ENCODE measurements around the gene PKD1.
A peak's percentile ranks its signal among the peaks of the same experiment; 100 is the strongest.

Gene PKD1

DNA sequence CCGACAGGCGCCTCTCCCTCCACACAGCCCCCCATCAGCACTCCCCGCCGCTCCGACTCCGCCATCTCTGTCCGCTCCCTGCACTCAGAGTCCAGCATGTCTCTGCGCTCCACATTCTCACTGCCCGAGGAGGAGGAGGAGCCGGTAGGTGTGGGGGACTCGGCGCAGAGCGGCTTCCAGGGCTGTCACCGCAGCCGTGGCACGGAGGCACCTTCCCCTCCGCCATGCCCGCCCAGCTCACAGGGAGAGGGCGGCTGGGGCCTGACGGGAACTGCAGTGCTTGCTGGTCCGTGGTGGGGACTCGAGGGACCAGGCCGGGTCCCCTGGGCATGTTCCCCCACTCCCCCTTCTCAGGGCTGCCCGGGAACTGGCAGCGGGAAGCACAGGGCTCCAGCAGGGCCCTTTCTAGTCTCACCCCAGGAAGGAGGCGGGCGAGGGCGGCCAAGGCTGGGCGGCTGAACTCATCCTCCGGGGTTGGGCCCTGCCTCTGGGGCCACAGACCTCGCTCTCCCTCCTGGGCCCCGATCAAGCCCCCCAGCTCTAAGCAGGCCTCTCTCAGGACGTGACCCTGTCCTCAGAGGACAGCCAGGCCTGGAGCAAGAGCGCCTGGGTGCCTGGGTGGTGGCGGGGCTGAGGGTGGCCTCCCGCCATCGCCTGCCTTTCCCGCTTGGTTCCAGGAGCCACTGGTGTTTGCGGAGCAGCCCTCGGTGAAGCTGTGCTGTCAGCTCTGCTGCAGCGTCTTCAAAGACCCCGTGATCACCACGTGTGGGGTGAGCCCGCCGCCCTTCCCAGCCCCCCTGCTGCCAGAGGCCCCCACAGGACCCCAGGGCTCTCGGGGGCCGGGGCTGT is 35.1 kb upstream of the PKD1 start:
- DNase-seq: no peak
- intact Hi-C loops (cut with DNase I): no loop called here

DNA sequence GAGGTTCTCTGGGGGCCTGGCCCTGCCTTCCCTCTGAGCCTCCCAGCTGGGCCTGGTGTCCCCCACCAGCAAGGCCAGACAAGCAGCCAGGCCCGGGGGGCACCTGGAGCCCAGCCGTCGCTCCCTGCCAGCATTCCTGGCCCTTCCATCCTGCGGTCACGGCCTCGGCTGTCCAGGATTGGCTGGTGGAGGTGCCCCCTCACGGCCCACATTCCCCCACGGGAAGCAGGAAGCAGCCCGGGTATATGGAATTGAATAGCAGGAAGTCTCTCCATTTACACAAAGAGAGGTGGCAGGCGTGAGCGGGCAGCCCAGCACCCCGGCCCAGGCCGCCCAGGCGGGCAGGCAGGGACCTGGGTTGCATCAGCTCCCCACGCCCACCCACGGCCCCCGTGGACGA is 34.4 kb upstream of the PKD1 start:
- no peak for DNase-seq
- intact Hi-C loops (cut with DNase I): no loop called here

DNA sequence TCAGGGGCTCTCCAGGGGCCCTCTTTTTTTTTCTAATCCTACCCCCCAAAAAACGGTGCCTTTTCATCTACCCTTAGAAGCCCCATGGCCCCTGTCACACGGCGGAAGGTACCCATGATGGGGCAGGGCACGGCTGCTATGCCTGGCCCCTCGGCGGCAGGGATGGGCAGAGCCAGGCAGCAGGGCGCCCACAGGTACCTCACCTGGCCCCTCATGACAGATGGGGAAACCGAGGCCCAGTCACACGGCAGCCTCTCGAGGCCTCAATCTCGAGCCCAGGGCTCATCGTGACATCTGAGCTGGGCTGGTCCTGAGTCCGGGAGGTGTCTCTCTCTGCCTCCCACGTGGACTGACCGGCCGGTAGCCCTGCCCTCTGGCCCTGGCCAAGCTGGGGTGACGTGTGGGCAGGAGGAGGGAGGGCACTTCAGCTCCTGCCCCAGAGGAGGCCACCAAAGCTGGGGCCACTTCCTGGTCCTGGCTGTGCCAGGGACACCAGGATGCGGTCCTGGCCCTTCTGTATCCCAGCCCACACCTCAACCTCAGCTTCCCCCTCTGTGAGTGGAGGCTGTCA is 31.5 kb upstream of the PKD1 start:
- intact Hi-C loops (cut with DNase I): no loop called here

DNA sequence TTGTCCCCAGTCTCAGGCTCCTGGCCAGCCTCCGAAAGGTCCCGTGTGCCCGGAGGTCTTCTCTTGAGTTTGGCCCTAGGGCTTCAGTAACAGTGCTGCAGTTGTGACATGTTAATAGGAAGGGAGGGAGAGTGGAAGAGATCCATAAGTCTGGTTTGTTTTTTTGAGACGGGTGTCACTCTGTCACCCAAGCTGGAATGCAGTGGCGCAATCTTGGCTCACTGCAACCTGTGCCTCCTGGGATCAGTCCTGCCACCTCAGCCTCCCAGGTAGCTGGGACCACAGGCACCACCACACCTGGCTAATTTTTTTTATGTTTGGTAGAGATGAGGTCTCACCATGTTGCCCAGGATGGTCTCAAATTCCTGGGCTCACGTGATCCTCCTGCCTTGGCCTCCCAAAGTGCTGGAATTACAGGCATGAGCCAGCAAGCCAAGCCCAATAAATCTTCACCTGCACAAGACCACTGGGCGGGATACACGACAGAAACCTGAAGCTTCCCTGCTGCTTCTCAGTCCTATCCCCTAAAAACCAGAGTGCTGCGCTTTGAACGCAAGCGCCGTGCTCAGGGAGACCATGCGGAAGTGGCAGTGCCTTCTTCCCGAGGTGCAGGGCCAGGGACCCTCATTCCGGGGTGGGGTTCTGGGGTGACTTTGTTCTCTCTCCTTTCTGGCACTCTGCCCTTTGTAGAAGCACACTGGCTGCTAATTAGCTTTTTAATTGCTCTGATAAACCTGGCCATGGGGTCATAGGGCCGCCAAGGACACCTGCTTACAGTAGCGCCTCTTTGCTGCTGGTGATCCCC is 30.8 kb upstream of the PKD1 start:
- no peak for DNase-seq
- intact Hi-C loops (cut with DNase I): no loop called here

More for the DNA sequence above, 31.5 kb upstream of the PKD1 start:
- DNase-seq: no peak

DNA sequence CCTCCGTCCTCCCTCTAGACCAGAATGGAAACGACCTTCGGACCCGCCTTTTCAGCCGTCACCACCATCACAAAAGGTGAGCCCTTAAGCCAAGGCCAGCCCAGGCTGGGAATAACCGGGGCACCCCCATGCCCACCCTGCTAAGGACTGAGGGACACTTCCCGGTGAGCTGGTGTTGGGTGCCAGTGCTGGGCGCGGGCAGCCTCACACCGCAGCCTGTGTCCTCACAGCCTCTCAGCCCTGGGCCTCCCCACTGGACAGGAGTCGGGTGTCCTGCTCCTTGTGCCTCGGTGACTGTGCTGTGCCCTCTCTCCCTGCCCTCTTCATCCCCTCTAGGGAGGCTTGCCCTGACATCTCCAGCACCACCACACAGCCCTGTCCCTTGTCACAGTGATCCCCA is 30.2 kb upstream of the PKD1 start:
- intact Hi-C loops (cut with DNase I): no loop called here
- no peak for DNase-seq

DNA sequence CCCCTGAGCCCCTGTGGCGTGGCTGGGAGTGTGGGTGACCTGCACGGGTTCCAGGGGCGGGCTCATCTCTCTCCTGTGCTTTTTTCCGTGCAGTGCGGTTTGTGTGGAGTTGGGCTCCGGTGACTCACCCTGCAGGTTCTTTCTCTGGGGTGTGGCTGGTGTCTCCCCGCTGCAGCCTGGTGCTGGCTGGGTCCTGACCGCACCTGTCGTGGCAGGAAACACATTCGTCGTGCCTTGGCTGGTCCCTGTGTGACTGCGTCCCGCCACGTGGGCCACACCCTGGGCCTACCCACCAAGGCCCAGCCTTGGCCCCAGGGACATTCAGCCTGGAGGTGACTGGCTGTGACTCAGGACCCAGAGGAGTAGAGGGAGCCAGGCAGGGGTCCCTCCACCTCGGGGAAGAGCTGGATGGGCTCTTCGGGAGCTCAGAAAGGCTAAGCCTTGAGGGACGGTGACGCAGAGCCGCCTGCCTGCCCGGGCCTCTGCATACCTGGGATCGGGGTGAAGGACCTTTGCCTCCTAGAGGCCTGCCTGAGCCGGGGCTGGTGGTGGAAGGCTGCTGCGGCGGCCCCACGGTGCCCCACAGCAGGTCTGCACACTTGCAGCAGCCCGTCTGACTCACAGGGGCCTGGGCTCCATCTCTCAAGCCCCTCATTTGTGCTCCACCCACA is 27.6 kb upstream of the PKD1 start:
- intact Hi-C loops (cut with DNase I): no loop called here
- DNase-seq: peak in 1 of 10 donors; percentile 75

DNA sequence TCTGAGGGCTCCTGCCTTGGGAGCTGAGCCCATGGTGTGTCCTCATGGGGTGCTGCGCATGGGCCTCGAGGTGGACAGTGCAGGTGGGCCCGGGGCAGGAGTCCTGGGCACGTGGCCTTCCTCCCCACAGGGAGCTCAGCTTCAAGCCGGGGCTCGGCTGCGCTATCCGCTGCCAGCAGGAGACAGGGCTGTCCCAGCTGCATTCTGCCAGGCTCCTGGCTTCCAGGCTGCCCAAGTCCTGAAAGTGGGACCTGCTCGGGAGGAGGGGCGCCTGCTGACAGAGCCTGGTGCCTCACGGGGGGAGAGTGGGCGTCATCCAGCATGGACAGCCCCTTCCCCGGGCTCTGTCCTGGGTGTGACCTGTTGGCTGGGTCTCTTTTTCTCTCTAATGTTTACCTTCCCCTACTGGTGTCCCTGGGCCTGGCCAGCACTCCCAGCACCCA is 27.0 kb upstream of the PKD1 start:
- intact Hi-C loops (cut with DNase I): no loop called here

DNA sequence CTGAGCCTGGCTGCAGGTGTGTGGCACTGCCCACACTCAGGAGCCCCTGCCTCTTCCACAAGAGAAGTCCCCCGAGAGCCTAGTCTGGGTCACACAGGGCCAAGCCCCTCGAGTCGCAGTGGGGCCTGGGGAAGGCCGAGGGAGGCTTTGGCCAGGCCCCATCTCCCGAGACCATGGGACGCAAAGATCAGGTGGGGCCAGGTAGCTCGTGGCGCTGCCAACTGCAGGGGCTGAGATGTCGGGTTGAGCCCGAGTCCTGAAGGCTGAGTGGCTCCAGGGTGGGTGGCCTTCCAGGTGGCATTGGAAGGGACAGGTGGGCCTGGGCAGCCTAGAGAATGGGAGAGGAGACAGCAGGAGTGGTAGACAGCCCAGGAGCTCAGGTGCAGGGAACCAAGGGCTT is 26.2 kb upstream of the PKD1 start:
- no peak for DNase-seq
- intact Hi-C loops (cut with DNase I): no loop called here

More for the DNA sequence above, 27.0 kb upstream of the PKD1 start:
- DNase-seq: peak in 1 of 10 donors; percentile 74

DNA sequence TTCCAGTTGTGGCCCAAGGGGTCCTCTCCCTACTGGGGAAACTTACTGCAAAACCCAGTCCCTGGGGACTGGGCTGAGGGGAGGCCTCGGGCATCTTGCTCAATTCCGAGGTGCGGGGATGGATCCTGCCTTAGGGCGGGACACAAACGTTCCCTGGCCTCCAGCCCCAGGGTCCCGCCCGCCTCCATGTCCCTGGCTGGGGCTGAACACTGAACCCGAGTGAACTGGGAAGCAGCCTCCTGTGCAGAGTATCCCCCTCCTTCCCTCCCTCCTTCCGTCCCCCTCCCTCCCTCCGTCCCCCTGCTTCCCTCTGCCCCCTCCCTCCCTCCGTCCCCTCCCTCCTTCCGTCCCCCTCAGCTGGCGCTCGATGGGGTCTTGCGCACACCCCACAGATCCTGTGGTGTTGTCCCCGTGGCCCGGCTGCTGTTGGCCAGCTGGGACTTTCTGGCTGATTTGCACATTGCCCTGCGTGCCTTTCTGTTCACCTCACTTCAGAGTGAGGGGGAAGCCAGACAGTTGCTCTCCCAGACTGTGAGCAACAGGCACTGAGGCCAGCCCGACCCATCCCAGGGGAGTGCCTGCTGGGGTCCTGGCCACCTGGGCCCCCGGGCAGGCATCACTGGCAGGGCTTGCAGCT is 25.3 kb upstream of the PKD1 start:
- DNase-seq: no peak
- intact Hi-C loops (cut with DNase I): no loop called here

DNA sequence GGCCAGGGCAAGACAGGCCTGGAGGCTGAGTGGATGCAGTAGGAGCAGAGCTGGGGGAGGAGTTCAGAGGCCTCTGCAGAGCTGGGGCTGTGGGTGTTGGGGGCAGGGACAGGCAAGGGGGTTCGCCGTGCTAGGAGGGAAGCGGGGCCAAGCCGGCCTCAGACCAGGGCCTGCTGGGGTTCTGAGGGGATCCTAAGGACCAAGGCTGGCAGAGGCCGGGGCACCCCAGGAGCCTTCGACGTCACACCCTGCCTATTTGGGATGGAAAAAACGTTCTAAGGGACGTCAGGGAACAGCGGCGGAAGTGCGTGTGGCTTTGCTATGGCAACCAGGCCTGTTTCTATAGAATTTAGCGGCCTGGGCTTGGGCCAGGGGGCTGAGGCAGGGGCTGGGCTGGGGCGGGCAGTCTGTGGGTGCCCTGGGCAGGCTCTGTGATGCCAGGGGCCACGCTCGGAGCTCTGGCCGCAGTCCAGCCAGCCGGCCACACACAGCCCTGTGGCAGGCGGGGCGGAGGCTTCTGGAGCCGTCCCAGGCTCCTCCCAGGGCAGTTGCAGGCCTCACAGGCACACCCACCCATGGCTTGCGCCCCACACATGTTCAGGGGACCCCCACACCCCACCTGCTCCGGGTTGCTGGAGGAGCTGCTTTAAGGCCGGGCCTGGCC is 23.6 kb upstream of the PKD1 start:
- intact Hi-C loops (cut with DNase I): loop anchor here (5.0 kb wide), 1 partner anchor 48 kb away; the partner anchor contains the start of gene MLST8

DNA sequence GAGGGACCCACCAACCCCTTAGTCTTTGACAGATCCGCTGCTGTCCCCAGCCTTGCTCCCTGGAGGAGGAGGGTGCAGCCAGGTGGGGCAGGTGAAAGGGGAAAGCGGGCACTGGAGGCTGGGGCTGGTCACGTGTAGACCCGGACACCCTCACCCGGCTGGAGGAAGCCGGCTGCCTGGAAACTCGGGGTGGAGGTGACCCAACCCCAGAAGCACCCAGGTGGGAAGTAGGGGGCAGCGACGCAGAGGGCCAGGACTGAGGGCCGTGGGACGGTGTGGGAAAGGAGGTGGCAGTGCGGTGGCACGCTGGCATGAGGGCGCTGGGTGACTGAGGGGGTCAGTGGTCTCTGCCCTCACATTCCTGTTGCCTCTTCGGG is 22.6 kb upstream of the PKD1 start:
- intact Hi-C loops (cut with DNase I): loop anchor here (5.0 kb wide), 1 partner anchor 49 kb away; the partner anchor contains the start of gene MLST8
- peak in 1 of 10 donors; percentile 79 for DNase-seq

More for the DNA sequence above, 23.6 kb upstream of the PKD1 start:
- DNase-seq: peak in 8 of 10 donors; percentile 40 to 91 (median 64)

DNA sequence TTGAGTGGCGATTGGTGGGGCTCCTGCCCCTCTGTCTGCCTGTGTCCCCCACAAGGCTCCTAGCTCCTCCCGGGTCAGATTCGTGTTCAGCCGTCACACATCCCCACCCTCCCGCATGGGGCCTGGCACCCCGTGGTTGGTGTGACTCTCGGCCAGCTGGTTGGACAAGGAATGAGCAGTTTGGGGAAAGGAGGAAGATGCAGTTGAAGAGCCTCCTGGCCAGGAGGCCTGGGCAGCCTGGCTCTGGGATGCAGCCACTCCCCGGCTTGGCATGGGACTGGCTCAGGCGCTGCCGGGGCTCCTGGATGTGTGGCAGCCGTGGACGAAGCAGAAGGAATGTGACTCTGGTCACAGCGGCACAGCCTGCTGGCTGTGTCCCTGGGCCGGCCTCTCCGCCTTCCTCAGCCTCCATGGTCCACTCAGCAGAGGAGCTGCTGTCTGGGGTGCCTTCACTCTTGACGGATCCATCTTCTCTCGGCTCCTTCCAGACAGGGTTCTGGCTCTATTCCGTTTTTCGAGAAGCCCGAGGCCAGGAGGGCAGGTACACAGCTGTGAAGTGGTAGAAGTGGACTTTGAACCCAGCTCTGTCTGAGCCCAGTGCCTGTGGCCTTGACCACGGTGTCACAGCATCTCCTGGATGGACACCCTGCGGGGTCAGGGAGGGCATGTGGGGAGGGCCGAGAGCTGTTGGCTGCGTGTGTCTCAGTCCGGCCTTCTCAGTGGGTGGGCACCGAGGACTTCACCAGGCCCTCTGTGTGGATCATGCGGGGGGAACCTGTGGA is 22.0 kb upstream of the PKD1 start:
- intact Hi-C loops (cut with DNase I): loop anchor here (5.0 kb wide), 1 partner anchor 50 kb away; the partner anchor contains the start of gene MLST8
- peak in 1 of 10 donors; percentile 87 for DNase-seq

DNA sequence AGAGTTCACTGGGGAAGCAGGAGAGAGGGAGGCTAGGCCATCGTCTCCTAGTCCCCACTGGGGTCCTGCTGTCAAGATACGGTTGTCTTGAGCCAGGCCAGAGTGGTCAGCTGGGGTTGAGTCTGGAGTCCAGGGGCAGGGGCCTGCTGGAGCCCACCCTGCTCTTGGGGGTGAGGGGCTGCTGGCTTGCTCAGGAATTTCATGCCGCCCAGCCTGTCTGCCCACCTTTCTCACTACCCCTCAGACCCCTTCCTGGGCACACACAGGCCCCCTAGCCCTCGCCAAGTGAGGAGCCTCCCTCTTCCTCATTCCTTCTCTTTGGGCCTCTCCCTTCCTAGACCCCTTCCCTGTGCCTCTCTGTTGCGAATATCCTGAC is 21.1 kb upstream of the PKD1 start:
- DNase-seq: no peak
- intact Hi-C loops (cut with DNase I): loop anchor here (5.0 kb wide), 1 partner anchor 50 kb away; the partner anchor contains the start of gene MLST8

DNA sequence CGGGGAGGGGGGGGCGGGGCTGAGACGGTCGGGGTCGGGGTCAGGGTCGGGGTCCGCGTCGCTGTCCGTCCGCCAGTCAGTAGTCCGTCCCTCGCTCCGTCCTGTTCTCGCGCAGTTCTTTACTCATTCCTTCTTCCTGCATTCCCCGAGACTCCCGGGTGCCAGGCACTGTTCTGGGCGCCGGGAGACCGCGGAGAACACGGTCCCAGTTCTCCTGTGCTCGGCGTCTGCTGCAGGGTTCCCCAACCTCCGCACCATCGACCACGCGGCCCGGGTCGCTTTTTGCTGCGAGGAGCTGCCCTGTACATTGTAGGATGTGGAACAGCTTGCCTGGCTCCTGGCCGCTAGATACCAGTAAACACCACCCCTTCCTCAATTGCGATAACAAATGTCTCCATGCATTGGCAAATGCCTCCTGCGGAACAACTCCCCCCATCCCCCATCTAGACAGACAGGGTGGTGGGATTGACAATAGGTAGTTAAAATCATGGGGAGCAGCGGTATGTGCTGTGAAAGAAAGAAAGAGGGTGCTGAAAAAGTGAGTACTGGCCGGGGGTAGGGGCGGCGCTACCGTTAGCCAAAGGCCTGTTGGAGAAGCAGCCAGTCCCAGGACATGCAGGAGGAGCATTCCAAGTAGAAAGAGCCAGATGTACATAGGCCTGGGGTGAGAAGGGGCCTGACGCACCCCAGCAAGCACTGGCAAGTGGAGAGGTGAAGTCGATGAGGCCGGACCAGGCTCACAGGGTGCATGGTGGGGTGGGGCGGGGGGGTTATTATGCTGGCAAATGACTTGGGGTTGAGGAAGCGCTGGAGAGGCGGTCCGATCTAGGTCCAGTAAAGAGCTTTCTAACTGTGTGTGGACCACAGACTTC is 20.5 kb upstream of the PKD1 start:
- intact Hi-C loops (cut with DNase I): loop anchor here (1.0 to 5.0 kb wide), 3 partner anchors 35 to 95 kb away; partner anchors contain the start of genes ECI1 and MLST8
- peak in 1 of 10 donors; percentile 83 for DNase-seq

DNA sequence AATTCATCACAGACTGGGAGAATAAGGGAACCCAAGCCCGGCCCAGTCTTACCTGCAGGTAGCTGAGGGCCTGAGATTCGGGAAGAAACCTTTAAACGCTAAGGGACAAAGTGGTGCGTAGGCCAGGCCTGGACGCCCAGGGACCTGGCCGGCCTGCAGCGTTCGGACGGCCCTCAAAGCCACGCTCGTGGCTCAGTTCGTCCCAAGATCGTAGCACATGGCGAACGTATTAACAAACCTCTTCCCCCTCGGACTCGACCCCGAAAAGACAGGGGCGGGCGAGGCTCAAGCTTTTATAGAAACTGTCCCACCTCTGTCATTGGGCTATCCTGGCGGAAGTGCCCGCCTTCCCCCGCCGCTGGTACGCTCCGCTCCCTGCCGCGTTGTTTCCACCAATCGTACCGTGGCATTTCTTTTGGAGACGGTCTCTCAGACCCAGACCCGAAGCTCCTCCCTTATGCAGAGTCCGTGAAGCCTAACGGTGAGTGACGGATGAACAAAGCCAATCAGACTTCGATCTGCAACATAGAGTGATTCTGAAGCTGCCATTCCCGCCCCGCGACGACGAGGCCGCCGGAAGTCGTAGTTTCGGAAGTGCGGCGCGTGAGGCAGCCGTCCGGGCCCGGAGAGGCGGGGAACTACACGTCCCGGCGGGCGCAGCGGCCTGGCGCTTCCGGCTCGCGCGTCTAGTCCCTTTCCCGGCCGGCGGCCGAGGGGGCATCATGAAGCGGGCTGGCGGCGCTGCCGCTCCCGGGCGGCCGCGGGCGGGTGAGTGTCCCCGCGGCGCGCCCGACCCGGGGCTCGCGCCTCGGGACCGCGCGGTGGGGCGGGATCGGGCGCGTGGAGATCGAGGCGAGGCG is 19.6 kb upstream of the PKD1 start, which contains the start of gene TRAF7:
TSS of gene TRAF7 (plus strand) at position 692 of the 860 bp plus-strand sequence. CDS start 8,139 bp downstream, outside the sequence.
- DNase-seq: peak; percentile 97 to 100 (median 99)
- intact Hi-C loops (cut with DNase I): loop anchor here (1.0 to 5.0 kb wide), 3 partner anchors 34 to 96 kb away; partner anchors contain the start of genes ECI1 and MLST8

DNA sequence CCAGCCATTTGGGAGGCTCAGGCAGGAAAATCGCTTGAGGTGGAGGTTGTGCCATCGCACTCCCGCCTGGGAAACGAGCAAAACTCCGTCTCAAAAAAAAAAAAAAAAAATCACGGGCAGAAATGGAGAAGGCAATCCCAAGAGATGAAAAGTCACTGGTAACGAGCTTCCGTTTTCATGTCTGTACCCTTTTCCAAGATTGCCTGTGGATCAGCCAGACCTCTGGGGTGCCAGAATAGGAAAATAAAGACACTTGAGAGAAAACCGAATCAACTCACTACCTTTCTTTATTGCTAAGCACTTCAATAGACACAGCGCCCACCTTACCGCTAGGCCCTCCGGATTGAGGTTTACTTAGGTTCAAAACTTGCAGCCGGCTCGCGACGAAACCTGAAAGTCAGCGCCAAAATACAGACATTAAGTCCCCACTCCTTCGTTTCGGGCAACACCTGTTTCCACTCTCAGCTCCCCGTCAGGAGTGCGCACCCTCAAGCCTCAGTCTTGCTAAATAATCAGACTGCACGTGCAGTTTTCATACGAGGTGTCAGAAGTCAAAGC is 18.9 kb upstream of the PKD1 start:
- no peak for DNase-seq
- intact Hi-C loops (cut with DNase I): loop anchor here (1.0 to 5.0 kb wide), 3 partner anchors 33 to 97 kb away; partner anchors contain the start of genes ECI1 and MLST8
